ENCODE measurements around the gene PXK. TPM values are rescaled to one million over a fixed set of nuclear protein-coding genes. Genes with fewer than 3 reads are reported as not detected.
A peak's percentile ranks its signal among the peaks of the same experiment; 100 is the strongest.
"Not testable (repeated sequence)": the region's sequence is repeated elsewhere in the genome, so short reads cannot be mapped to it uniquely, and the experiment has no call there.

PXK gene
- total and polyA plus RNA-seq, 2 donors from 2014 or later, result 21.6 to 24.8 TPM

- intact Hi-C loops (cut with DNase I), result no loop called here
- H3K9ac ChIP-seq (ENCODE audit: low read length in 3 of 3), result no peak overlapping the region
- peaks cover 10 to 23% (median 10%) of the 10 kb centered on the region in 3 donors for H3K36me3 ChIP-seq (ENCODE audit: control insufficient read depth in 2 of 3, insufficient read depth in 3 of 3, low read length in 3 of 3)
- peak overlapping the region in 2 of 3 donors; percentile 76 to 89 for H3K4me3 ChIP-seq (ENCODE audit: low read length in 3 of 3)
- H3K4me1 ChIP-seq (ENCODE audit: control insufficient read depth in 2 of 3, insufficient read depth in 2 of 3, low read depth in 1 of 3, low read length in 3 of 3), result peaks cover 3 to 9% (median 8%) of the 10 kb centered on the region in 3 donors
- no peaks in the 10 kb centered on the region for H3K27me3 ChIP-seq (ENCODE audit: control insufficient read depth, insufficient read depth, low read length)
- DNase-seq, result no peak
- no peak for TF ChIP-seq CTCF (IDR thresholded peaks at IDR 0.05; ENCODE audit: borderline replicate concordance, extremely low read depth, insufficient read depth)
- FAIRE-seq, result no peak
- no peaks in the 10 kb centered on the region for H3K9me3 ChIP-seq (ENCODE audit: control insufficient read depth in 2 of 3, insufficient read depth in 1 of 3, low read length in 3 of 3)
- no peak overlapping the region for H3K27ac ChIP-seq (ENCODE audit: low read depth in 2 of 2, low read length in 2 of 2)
Observed at GRCh38 chr3:58434511-58434910, 101.8 kb downstream of the PXK start.

GRCh38 chr3:58434990-58435389, 102.3 kb downstream of the PXK start:
- DNase-seq, result peak in 2 of 5 donors; percentile 29 to 80
- H3K27ac ChIP-seq (ENCODE audit: low read depth in 2 of 2, low read length in 2 of 2), result peak overlapping the region in 1 of 2 donors; percentile 56
- H3K27me3 ChIP-seq (ENCODE audit: control insufficient read depth, insufficient read depth, low read length), result no peaks in the 10 kb centered on the region
- intact Hi-C loops (cut with DNase I), result no loop called here
- H3K4me1 ChIP-seq (ENCODE audit: control insufficient read depth in 2 of 3, insufficient read depth in 2 of 3, low read depth in 1 of 3, low read length in 3 of 3), result peaks cover 3 to 9% (median 8%) of the 10 kb centered on the region in 3 donors
- TF ChIP-seq CTCF (IDR thresholded peaks at IDR 0.05; ENCODE audit: borderline replicate concordance, extremely low read depth, insufficient read depth), result no peak
- H3K36me3 ChIP-seq (ENCODE audit: control insufficient read depth in 2 of 3, insufficient read depth in 3 of 3, low read length in 3 of 3), result peaks cover 6 to 18% (median 7%) of the 10 kb centered on the region in 3 donors
- H3K4me3 ChIP-seq (ENCODE audit: low read length in 3 of 3), result no peak overlapping the region
- FAIRE-seq, result no peak
- no peak overlapping the region for H3K9ac ChIP-seq (ENCODE audit: low read length in 3 of 3)
- H3K9me3 ChIP-seq (ENCODE audit: control insufficient read depth in 2 of 3, insufficient read depth in 1 of 3, low read length in 3 of 3), result no peaks in the 10 kb centered on the region

GRCh38 chr3:58437276-58437675, 104.6 kb downstream of the PXK start:
- FAIRE-seq; H3K27me3 ChIP-seq (ENCODE audit: control insufficient read depth, insufficient read depth, low read length); H3K9me3 ChIP-seq (ENCODE audit: control insufficient read depth in 2 of 3, insufficient read depth in 1 of 3, low read length in 3 of 3); H3K4me3 ChIP-seq (ENCODE audit: low read length in 3 of 3); DNase-seq; H3K9ac ChIP-seq (ENCODE audit: low read length in 3 of 3); H3K4me1 ChIP-seq (ENCODE audit: control insufficient read depth in 2 of 3, insufficient read depth in 2 of 3, low read depth in 1 of 3, low read length in 3 of 3); intact Hi-C loops (cut with DNase I); H3K36me3 ChIP-seq (ENCODE audit: control insufficient read depth in 2 of 3, insufficient read depth in 3 of 3, low read length in 3 of 3); H3K27ac ChIP-seq (ENCODE audit: low read depth in 2 of 2, low read length in 2 of 2): not testable (repeated sequence)

GRCh38 chr3:58440996-58441355, 108.3 kb downstream of the PXK start:
- H3K9ac ChIP-seq (ENCODE audit: low read length in 3 of 3); H3K4me3 ChIP-seq (ENCODE audit: low read length in 3 of 3); H3K27me3 ChIP-seq (ENCODE audit: control insufficient read depth, insufficient read depth, low read length); FAIRE-seq; intact Hi-C loops (cut with DNase I); H3K4me1 ChIP-seq (ENCODE audit: control insufficient read depth in 2 of 3, insufficient read depth in 2 of 3, low read depth in 1 of 3, low read length in 3 of 3); H3K36me3 ChIP-seq (ENCODE audit: control insufficient read depth in 2 of 3, insufficient read depth in 3 of 3, low read length in 3 of 3); H3K9me3 ChIP-seq (ENCODE audit: control insufficient read depth in 2 of 3, insufficient read depth in 1 of 3, low read length in 3 of 3); H3K27ac ChIP-seq (ENCODE audit: low read depth in 2 of 2, low read length in 2 of 2); DNase-seq: not testable (repeated sequence)

All from kidney (tissue), 14 donors.